HG03064 (cell line): Measurements from ENCODE around the gene OR2M2.

Experiments
- ATAC-seq: cut with Tn5 transposase; IDR thresholded peaks from one replicate; pipeline ENCODE4 v1.9.1; 2021; ENCODE audit warnings: low read depth; ENCODE audit not compliant: unreplicated experiment

OR2M2 gene

GRCh38 chr1:248174521-248174920 lies at the start of gene OR2M2:
Gene OR2M2 (plus strand): TSS chr1:248174821. CDS start chr1:248179986, 5,165 bp downstream.
- ATAC-seq = no peak

- ATAC-seq = no peak
Observed at GRCh38 chr1:248127653-248128052, 47.0 kb upstream of the OR2M2 start.

GRCh38 chr1:248136811-248137210 lies 37.8 kb upstream of the OR2M2 start:
- ATAC-seq = no peak

- ATAC-seq = no peak
Observed at GRCh38 chr1:248140846-248141245, 33.8 kb upstream of the OR2M2 start.

GRCh38 chr1:248143311-248143710 lies 31.3 kb upstream of the OR2M2 start:
- no peak for ATAC-seq

- ATAC-seq = no peak
Observed at GRCh38 chr1:248144513-248145198, 30.0 kb upstream of the OR2M2 start, which contains the start of gene OR2M5. Gene OR2M5 (plus strand): TSS chr1:248145148. CDS start chr1:248145148, 0 bp downstream.

- no peak for ATAC-seq
Observed at GRCh38 chr1:248152056-248152827, 22.4 kb upstream of the OR2M2 start.

GRCh38 chr1:248155927-248156326 lies 18.7 kb upstream of the OR2M2 start:
- no peak for ATAC-seq

GRCh38 chr1:248158758-248159157 lies 15.9 kb upstream of the OR2M2 start:
- ATAC-seq = no peak

- ATAC-seq = no peak
Observed at GRCh38 chr1:248164031-248164430, 10.6 kb upstream of the OR2M2 start.

GRCh38 chr1:248165186-248165585 lies 9.4 kb upstream of the OR2M2 start:
- no peak for ATAC-seq

- ATAC-seq = no peak
Observed at GRCh38 chr1:248183996-248184395, 9.4 kb downstream of the OR2M2 start.

- no peak for ATAC-seq
Observed at GRCh38 chr1:248187363-248187762, 12.7 kb downstream of the OR2M2 start.

GRCh38 chr1:248189026-248189425 lies 14.4 kb downstream of the OR2M2 start:
- no peak for ATAC-seq

GRCh38 chr1:248194117-248194516 lies 19.5 kb downstream of the OR2M2 start:
- no peak for ATAC-seq

- no peak for ATAC-seq
Observed at GRCh38 chr1:248196965-248197364, 22.3 kb downstream of the OR2M2 start, which contains the start of gene OR2M3. Gene OR2M3 (plus strand): TSS chr1:248197265. CDS start chr1:248203068, 5,803 bp downstream.

- ATAC-seq = no peak
Observed at GRCh38 chr1:248215880-248216279, 41.3 kb downstream of the OR2M2 start.

- no peak for ATAC-seq
Observed at GRCh38 chr1:248225537-248225936, 50.9 kb downstream of the OR2M2 start.

GRCh38 chr1:248229360-248229908 lies 54.8 kb downstream of the OR2M2 start:
- ATAC-seq = no peak
